Ishikawa (cell line): ENCODE results near the gene FLNC.

Experiments
- CEBPB ChIP-seq: IDR thresholded peaks from 2 replicates; pipeline ENCODE4 v1.6.1; 2012
- CREB1 ChIP-seq: IDR thresholded peaks from 2 replicates; pipeline ENCODE4 v1.6.1; 2012; ENCODE audit warnings: low read depth
- EGR1 ChIP-seq: IDR thresholded peaks from 2 replicates; pipeline ENCODE4 v1.6.1; 2012
- EP300 ChIP-seq: IDR thresholded peaks from 2 replicates; pipeline ENCODE4 v1.6.1; 2012; ENCODE audit warnings: borderline replicate concordance
- FOXM1 ChIP-seq: IDR thresholded peaks from 2 replicates; pipeline ENCODE4 v1.6.1; 2012; ENCODE audit warnings: low read depth, borderline replicate concordance
- MAX ChIP-seq: IDR thresholded peaks from 2 replicates; pipeline ENCODE4 v1.6.1; 2012
- NFIC ChIP-seq: IDR thresholded peaks from 2 replicates; pipeline ENCODE4 v1.6.1; 2012
- TAF1 ChIP-seq: IDR thresholded peaks from 2 replicates; pipeline ENCODE4 v1.6.1; 2012; ENCODE audit warnings: low read depth, mild to moderate bottlenecking
- TEAD4 ChIP-seq: IDR thresholded peaks from 2 replicates; pipeline ENCODE4 v1.6.1; 2012
- USF1 ChIP-seq: IDR thresholded peaks from 2 replicates; pipeline ENCODE4 v1.6.1; 2012
- YY1 ChIP-seq: IDR thresholded peaks from 2 replicates; pipeline ENCODE4 v1.6.1; 2012; ENCODE audit warnings: low read depth
- ZBTB7A ChIP-seq: IDR thresholded peaks from 2 replicates; pipeline ENCODE4 v1.6.1; 2012; ENCODE audit warnings: low read depth

- no peak for TF ChIP-seq TAF1
- TF ChIP-seq EP300: no peak
- no peak for TF ChIP-seq CEBPB
- no peak for TF ChIP-seq FOXM1
- no peak for TF ChIP-seq CREB1
- TF ChIP-seq EGR1: no peak
- no peak for TF ChIP-seq TEAD4
- no peak for TF ChIP-seq YY1
- no peak for TF ChIP-seq MAX
- no peak for TF ChIP-seq NFIC
- TF ChIP-seq USF1: no peak
- TF ChIP-seq ZBTB7A: no peak
Observed at GRCh38 chr7:128871050-128871449, 40.8 kb downstream of the FLNC start.
